Cardiac muscle cell (in vitro differentiated cells and primary cell): ENCODE measurements around the gene COL19A1. TPM values are rescaled to one million over a fixed set of nuclear protein-coding genes. Genes with fewer than 3 reads are reported as not detected.

Experiments
- DNase-seq, 2 donors: peaks; one replicate each; pipeline versions ENCODE4 v3.0.0 to v3.0.0-alpha.2; 2010 to 2017; ENCODE audit warnings: low read depth in 1 of 2, low spot score in 1 of 2
- H3K27ac ChIP-seq: fragments of 200-600 bp; sonication (generic); 2 replicates; pipeline ENCODE4 v1.5.1; 2016
- H3K27me3 ChIP-seq: fragments of 200-600 bp; sonication (generic); 2 replicates; pipeline ENCODE4 v1.6.0; 2016; ENCODE audit warnings: control low read depth
- H3K36me3 ChIP-seq: fragments of 200-600 bp; sonication (generic); 2 replicates; pipeline ENCODE4 v1.5.1; 2016; ENCODE audit warnings: control low read depth
- H3K4me1 ChIP-seq: fragments of 200-600 bp; sonication (generic); 2 replicates; pipeline ENCODE4 v1.8.1; 2017; ENCODE audit warnings: low read depth, mild to moderate bottlenecking, mixed run types
- H3K4me3 ChIP-seq: fragments of 200-600 bp; sonication (generic); 2 replicates; pipeline ENCODE4 v1.5.1; 2016; ENCODE audit warnings: mild to moderate bottlenecking
- H3K9me3 ChIP-seq: fragments of 200-600 bp; sonication (generic); 2 replicates; pipeline ENCODE4 v1.5.1; 2017; ENCODE audit warnings: low read depth, mild to moderate bottlenecking, control low read depth
- polyA plus RNA-seq: library from polyadenylated mRNA; unstranded; fragments of >200 nt; fragmentation: Nextera tagmentation; extraction: Ambion mirVana; gene quantifications from 2 replicates; pipeline ENCODE4 v1.2.1, GENCODE V29; 2016
- total RNA-seq: library from RNA; depleted of rRNA; stranded (reverse); fragments of >200 nt; gene quantifications from 2 replicates; pipeline ENCODE4 v1.2.3, GENCODE V29; 2016
- TF ChIP-seq, protein P1 (sequence below): IDR thresholded peaks from 2 replicates; pipeline ENCODE4 v1.5.1; 2012; ENCODE audit warnings: low read depth, mild to moderate bottlenecking, low read length

The COL19A1 gene
- total and polyA plus RNA-seq, 2 experiments from 2014 or later, result 0.10 to 0.27 TPM

DNA sequence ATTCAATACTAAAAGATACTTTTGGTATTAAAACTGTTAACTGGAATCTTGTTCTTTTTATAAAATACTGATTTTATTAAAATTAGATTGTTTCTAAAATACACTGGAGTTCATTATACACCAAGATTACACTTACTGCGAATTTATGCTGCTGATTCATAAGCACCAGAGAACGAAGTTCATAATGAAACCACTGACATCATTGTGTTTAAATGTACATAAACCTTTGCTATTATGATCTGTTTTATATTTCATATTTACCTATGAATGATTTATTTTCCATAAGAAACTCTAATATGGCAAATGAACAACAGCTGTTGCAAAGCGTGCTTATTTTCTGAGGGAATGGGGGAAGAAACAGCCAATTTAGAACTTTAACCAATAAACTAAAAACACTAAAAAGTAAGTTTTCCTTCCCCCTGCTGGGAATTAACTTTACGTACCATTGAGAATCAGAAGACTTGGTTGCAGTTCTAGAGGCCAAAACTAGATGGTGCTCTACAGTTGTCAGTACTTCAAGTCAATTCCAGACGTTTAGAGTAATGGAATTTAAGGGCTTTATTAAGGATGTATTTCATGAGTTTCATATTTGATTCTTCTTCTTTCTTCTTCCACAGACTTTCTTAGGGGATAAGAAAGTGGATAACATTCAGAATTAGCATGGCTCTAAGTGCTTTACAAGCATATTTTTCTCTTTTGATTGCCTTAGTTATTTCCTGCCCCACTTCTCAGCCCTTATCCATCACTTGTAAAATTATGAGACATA is 30.8 kb upstream of the COL19A1 start:
- H3K4me3 ChIP-seq, result no peak overlapping the region
- TF ChIP-seq, protein P1, sequence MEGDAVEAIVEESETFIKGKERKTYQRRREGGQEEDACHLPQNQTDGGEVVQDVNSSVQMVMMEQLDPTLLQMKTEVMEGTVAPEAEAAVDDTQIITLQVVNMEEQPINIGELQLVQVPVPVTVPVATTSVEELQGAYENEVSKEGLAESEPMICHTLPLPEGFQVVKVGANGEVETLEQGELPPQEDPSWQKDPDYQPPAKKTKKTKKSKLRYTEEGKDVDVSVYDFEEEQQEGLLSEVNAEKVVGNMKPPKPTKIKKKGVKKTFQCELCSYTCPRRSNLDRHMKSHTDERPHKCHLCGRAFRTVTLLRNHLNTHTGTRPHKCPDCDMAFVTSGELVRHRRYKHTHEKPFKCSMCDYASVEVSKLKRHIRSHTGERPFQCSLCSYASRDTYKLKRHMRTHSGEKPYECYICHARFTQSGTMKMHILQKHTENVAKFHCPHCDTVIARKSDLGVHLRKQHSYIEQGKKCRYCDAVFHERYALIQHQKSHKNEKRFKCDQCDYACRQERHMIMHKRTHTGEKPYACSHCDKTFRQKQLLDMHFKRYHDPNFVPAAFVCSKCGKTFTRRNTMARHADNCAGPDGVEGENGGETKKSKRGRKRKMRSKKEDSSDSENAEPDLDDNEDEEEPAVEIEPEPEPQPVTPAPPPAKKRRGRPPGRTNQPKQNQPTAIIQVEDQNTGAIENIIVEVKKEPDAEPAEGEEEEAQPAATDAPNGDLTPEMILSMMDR, result peak; percentile 88
- no peaks in the 10 kb centered on the region for H3K27me3 ChIP-seq
- H3K4me1 ChIP-seq, result no peaks in the 10 kb centered on the region
- H3K9me3 ChIP-seq, result no peaks in the 10 kb centered on the region
- H3K27ac ChIP-seq, result no peak overlapping the region
- H3K36me3 ChIP-seq, result no peaks in the 10 kb centered on the region
- DNase-seq, result peak; percentile 62 to 87

DNA sequence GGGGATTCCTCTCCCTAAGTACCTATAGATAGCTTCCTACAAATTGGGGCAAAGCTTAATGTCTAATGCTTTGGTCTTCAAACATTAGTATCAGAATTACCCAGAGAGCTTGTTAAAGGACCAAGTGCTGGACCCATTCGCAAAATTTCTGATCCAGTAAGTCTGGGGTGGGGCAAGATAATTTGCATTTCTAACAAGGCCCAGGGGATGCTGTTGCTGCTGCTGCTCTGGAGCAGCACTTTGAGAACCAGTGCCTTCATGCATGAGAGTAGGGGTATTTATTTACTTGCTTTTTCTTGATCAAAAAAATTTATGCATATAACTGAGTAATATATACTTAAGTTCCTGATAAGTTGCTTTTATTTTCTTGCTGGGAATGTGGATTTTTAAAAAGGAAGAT is 24.5 kb upstream of the COL19A1 start:
- Histone ChIP-seq H3K9me3 (no peaks in the 10 kb centered on the region), H3K4me1 (no peaks in the 10 kb centered on the region), H3K27ac (no peak overlapping the region), H3K36me3 (no peaks in the 10 kb centered on the region), H3K27me3 (no peaks in the 10 kb centered on the region), H3K4me3 (no peak overlapping the region)
- TF ChIP-seq, protein P1, result no peak
- DNase-seq, result no peak

DNA sequence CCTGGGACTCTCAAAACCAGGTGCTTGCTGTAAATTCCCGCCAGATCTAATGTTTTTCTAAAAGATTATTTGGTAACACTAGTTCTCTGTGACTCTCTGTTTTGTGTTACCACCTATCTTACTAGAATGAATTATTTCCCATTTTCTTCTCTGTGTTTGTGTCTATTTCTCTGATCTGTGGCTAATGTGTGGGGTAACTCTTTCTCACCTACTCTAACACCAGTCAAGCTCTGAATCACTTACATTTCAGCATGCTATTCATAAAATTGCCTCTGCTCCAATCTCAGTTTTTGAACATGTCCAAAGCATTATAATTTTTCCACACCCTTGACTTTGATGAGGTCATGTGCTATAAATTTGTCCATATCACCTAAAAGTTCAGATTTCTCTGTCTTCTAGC is 23.2 kb upstream of the COL19A1 start:
- no peaks in the 10 kb centered on the region for H3K9me3 ChIP-seq
- no peaks in the 10 kb centered on the region for H3K27me3 ChIP-seq
- TF ChIP-seq, protein P1, result no peak
- DNase-seq, result no peak
- H3K36me3 ChIP-seq, result no peaks in the 10 kb centered on the region
- H3K27ac ChIP-seq, result no peak overlapping the region
- no peak overlapping the region for H3K4me3 ChIP-seq
- H3K4me1 ChIP-seq, result no peaks in the 10 kb centered on the region

DNA sequence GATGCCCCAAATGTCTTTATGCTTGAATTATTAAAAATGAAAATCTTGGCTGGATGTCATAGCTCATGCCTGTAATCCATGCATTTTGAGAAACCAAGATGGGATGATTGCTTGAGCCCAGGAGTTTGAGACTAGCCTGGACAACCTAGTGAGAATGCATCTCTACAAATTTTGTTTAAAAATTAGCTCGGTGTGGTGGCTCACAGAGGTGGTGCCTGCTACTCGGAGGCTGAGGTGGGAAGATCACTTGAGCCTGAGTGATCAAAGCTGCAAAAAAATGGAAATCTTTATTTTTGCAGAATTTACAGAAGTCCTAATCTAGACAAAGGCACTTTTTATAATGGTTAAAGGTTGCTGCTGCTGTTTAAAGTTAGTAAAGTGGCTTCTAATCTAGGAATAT is 20.0 kb upstream of the COL19A1 start:
- TF ChIP-seq, protein P1, result no peak
- H3K36me3 ChIP-seq, result no peaks in the 10 kb centered on the region
- no peak overlapping the region for H3K4me3 ChIP-seq
- no peak for DNase-seq
- no peaks in the 10 kb centered on the region for H3K9me3 ChIP-seq
- H3K27ac ChIP-seq, result no peak overlapping the region
- no peaks in the 10 kb centered on the region for H3K4me1 ChIP-seq
- H3K27me3 ChIP-seq, result no peaks in the 10 kb centered on the region

DNA sequence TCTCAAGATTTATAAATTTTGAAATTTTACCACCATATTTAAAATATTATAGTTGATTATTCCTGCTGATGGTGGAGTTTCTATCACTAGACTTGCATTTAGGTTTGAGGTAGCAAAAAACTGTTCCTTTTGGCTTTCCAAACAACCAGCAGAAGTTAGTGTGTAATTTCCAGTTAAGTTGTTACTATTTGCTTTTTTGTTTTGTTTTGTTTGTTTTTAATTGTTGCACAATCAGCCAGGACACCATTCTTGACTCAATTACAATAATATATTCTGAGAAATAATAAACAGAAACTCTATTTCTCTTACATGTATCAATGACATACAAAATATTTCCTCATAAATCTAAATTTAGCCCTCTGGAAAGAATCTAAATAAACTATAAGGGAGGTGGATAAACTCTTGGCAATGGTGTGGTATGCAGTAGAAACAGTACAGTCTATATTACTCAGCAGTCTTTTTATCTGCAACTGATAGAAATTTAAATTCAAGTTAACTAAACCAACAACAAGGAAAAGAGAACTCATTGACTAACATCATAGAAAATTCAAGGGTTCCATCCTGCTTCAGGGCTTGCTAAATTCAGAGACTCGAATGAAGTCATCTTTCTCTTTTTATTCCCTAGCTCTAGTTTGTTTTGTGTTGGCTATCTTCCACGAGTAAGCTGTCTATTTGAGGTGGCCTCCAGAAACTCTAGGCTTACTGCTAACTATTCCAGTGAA is 19.4 kb upstream of the COL19A1 start:
- TF ChIP-seq, protein P1, result no peak
- Histone ChIP-seq H3K36me3 (no peaks in the 10 kb centered on the region), H3K27ac (no peak overlapping the region)

More for the DNA sequence above, 19.4 kb upstream of the COL19A1 start:
- H3K4me1 ChIP-seq, result no peaks in the 10 kb centered on the region
- H3K4me3 ChIP-seq, result no peak overlapping the region
- DNase-seq, result no peak
- H3K27me3 ChIP-seq, result no peaks in the 10 kb centered on the region
- H3K9me3 ChIP-seq, result no peaks in the 10 kb centered on the region
